GM12875 (cell line): ENCODE results near the gene XPNPEP1.

Source experiments
- H3K4me3 ChIP-seq: one replicate; pipeline ENCODE4 v1.5.1; 2011; ENCODE audit warnings: low read depth, low read length, control low read depth
- TF ChIP-seq, protein P1 (sequence below): IDR thresholded peaks from 2 replicates; pipeline ENCODE4 v1.5.1; 2011; ENCODE audit warnings: low read depth, mild to moderate bottlenecking, control low read depth, inconsistent platforms, low read length, moderate library complexity, borderline replicate concordance; ENCODE audit not compliant: insufficient read depth

The XPNPEP1 gene

DNA sequence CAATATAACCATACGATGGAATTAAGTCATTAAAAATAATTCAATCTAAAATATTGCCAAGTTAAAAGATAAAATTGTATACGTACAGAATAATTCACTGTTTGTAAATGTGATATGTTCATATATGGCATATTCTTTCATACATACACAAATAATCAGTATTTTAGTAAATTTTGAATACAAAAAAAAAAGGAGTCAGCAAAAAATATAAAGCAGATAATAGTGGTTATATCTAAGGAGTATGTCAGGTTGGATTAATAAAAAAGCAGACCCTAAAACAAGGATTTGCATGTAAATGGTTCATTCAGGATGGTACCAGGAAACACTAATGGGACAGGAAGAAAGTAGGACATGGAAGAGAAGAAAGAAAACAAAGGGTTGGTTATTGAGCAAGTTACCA lies 59.5 kb downstream of the XPNPEP1 start:
- TF ChIP-seq, protein P1, sequence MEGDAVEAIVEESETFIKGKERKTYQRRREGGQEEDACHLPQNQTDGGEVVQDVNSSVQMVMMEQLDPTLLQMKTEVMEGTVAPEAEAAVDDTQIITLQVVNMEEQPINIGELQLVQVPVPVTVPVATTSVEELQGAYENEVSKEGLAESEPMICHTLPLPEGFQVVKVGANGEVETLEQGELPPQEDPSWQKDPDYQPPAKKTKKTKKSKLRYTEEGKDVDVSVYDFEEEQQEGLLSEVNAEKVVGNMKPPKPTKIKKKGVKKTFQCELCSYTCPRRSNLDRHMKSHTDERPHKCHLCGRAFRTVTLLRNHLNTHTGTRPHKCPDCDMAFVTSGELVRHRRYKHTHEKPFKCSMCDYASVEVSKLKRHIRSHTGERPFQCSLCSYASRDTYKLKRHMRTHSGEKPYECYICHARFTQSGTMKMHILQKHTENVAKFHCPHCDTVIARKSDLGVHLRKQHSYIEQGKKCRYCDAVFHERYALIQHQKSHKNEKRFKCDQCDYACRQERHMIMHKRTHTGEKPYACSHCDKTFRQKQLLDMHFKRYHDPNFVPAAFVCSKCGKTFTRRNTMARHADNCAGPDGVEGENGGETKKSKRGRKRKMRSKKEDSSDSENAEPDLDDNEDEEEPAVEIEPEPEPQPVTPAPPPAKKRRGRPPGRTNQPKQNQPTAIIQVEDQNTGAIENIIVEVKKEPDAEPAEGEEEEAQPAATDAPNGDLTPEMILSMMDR = no peak
- no peak overlapping the region for H3K4me3 ChIP-seq

DNA sequence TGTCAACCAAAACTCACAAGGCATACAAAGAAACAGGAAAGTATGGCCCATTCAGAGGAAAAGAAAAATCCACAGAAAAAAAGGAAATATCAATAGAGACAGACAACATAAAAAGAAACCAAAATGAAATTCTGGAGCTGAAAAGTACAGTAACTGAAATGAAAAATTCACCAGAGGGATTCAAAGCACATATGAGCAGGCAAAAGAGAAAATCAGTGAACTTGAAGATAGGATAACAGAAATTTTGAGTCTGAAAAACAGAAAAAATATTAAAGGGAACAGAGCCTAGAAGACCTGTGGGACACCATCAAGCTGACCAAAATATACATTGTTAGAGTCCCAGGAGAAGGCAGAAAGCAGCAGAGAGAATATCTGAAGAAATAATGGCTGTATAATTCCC lies 60.6 kb downstream of the XPNPEP1 start:
- H3K4me3 ChIP-seq = no peak overlapping the region
- TF ChIP-seq, protein P1 = no peak

GRCh38 chr10:109862041-109862440 lies 61.3 kb downstream of the XPNPEP1 start:
- H3K4me3 ChIP-seq = no peak overlapping the region
- TF ChIP-seq, protein P1 = no peak

GRCh38 chr10:109861081-109861480 lies 62.2 kb downstream of the XPNPEP1 start:
- H3K4me3 ChIP-seq = no peak overlapping the region
- TF ChIP-seq, protein P1 = no peak

GRCh38 chr10:109859221-109859620 lies 64.1 kb downstream of the XPNPEP1 start:
- H3K4me3 ChIP-seq = no peak overlapping the region
- TF ChIP-seq, protein P1 = no peak

GRCh38 chr10:109855746-109856145 lies 67.6 kb downstream of the XPNPEP1 start:
- no peak overlapping the region for H3K4me3 ChIP-seq
- TF ChIP-seq, protein P1 = no peak

GRCh38 chr10:109853921-109854320 lies 69.4 kb downstream of the XPNPEP1 start:
- TF ChIP-seq, protein P1 = no peak
- H3K4me3 ChIP-seq = no peak overlapping the region
